ENCODE measurements around the gene GAA.

DNA sequence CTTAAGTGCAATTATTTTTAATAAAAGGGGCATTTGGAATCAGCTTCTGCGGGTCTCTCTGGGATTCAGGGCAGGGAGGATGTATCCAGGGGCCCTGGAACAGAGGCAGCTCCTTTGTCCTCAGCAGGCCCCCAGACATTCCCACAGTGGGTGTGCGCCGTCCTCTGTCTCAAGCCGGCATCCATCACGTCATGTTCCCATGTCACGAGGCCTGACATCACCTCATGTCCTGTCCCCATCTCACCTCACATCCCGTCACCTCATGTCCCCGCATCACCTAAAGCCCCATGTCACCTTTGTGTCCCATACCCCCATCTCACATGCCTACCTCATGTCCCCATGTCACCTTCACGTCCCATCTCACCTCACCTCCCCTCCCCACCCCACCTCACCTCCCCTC, 18.5 kb downstream of the GAA start:
- TF ChIP-seq POLR2AphosphoS5 (IDR thresholded peaks at IDR 0.05; ENCODE audit: low read depth, low read length) (no peak), CHD2 (IDR thresholded peaks at IDR 0.05; ENCODE audit: low read length, partially characterized antibody) (no peak), REST (IDR thresholded peaks at IDR 0.05; ENCODE audit: low read depth, low read length) (no peak), EZH2phosphoT487 (IDR thresholded peaks at IDR 0.05; ENCODE audit: borderline replicate concordance, low read depth) (no peak), JUND (IDR thresholded peaks at IDR 0.05) (no peak), FOXM1 (IDR thresholded peaks at IDR 0.05; ENCODE audit: low read depth) (no peak), CTCF (IDR thresholded peaks at IDR 0.05) (no peak), FOXJ3 (CRISPR knock-in tag; IDR thresholded peaks at IDR 0.05) (no peak), RAD21 (IDR thresholded peaks at IDR 0.05; ENCODE audit: low read length) (no peak), EP300 (IDR thresholded peaks at IDR 0.05; ENCODE audit: borderline replicate concordance in 1 of 2, low read depth in 1 of 2, low read length in 1 of 2) (no peak), TEAD4 (IDR thresholded peaks at IDR 0.05; ENCODE audit: borderline replicate concordance, insufficient read depth) (no peak), TCF12 (IDR thresholded peaks at IDR 0.05) (no peak)
